GM13976 (cell line): ENCODE measurements around the gene MCM6.

ENCODE experiments used
- DNase-seq: peaks from one replicate; pipeline ENCODE4 v3.0.0; 2012; ENCODE audit warnings: low spot score
- CTCF ChIP-seq: IDR thresholded peaks from 2 replicates; pipeline ENCODE4 v1.5.1; 2012; ENCODE audit warnings: borderline replicate concordance, mild to moderate bottlenecking; ENCODE audit not compliant: insufficient read depth; ENCODE audit errors: extremely low read depth, missing control alignments, control extremely low read depth
- in situ Hi-C: fragments of 300-500 bp; cut with MboI; formaldehyde crosslinking; loops from one replicate; pipeline ENCODE4 v1.12.0; 2022; ENCODE audit warnings: low sequenced_read_pairs, mixed read lengths, inconsistent platforms; ENCODE audit not compliant: unreplicated experiment

MCM6 gene

DNA sequence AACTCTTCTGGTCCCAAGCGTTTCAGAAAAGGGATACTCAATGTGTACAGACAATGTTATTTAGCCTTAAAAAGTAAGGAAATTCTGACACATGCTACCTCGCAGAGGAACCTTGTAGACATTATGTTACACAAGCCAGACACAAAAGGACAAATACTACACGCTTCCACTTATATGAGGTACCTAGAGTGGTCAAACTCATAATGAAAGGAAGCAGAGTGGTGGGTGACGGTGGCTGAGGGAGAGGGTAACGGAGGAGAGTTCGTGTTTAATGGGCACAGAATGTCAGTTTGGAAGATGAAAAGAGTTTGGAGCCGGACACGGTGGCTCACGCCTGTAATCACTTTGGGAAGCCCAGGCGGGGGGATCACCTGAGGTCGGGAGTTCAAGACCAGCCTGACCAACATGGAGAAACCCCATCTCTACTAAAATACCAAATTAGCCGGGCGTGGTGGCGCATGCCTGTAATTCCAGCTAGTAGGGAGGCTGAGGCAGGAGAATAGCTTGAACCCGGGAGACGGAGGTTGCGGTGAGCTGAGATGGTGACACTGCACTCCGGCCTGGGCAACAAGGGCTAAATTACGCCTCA is 1.4 kb downstream of the MCM6 start:
- no peak for TF ChIP-seq CTCF
- no peak for DNase-seq
- in situ Hi-C loops, result no loop called here

DNA sequence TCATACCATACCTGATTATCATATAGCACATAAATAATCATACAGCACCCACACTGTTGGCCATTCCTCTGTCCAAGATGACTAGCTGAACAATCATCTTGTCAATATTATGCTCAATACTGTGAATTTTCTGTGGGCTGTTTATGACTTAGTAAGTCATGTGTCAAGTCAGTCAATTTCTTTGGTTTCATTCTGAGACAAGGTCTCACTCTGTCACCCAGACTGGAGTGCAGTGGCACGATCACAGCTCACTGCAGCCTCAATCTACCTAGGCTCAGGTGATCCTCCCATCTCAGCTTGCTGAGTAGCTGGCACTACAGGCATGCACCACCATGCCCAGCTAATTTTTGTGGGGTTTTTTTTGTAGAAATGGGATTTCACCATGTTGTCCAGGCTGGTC is 5.7 kb downstream of the MCM6 start:
- DNase-seq, result peak; percentile 23
- no peak for TF ChIP-seq CTCF
- in situ Hi-C loops, result no loop called here

- DNase-seq, result no peak
- in situ Hi-C loops, result no loop called here
- TF ChIP-seq CTCF, result no peak
These were observed 13.0 kb downstream of the MCM6 start for GRCh38 chr2:135863233-135863632.

GRCh38 chr2:135862718-135863117 is 13.5 kb downstream of the MCM6 start:
- in situ Hi-C loops, result no loop called here
- DNase-seq, result no peak
- no peak for TF ChIP-seq CTCF

GRCh38 chr2:135853401-135853800 is 22.8 kb downstream of the MCM6 start:
- in situ Hi-C loops, result no loop called here
- TF ChIP-seq CTCF, result no peak
- no peak for DNase-seq

- DNase-seq, result no peak
- no peak for TF ChIP-seq CTCF
- in situ Hi-C loops, result no loop called here
These were observed 24.4 kb downstream of the MCM6 start for GRCh38 chr2:135851858-135852257.

DNA sequence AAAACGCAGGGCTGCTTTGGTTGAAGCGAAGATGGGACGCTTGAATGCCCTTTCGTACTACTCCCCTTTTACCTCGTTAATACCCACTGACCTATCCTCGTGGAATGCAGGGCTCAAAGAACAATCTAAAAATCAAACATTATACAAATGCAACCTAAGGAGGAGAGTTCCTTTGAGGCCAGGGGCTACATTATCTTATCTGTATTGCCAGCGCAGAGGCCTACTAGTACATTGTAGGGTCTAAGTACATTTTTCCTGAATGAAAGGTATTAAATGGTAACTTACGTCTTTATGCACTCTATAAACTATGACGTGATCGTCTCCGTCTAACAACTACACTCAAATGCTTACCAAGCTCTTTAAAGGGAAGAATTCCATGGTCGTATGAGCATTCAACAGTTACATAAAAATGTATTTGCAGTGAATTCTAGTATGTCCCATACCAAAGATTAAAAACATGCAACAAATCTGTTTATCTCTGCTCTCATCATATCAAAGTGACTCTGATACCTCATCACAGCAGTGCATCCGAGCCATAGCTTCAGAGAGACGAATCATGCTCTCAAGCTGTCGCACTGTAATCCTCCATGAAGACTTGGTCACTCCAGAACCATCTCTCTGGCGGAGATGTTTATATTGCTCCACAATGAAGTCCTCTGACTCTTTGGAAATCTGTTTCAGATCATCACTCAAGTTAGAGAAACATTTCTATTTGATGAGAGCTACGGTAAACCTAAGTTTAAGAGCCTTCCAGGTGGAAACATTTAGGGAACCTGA is 25.2 kb downstream of the MCM6 start:
- no peak for DNase-seq
- in situ Hi-C loops, result no loop called here
- TF ChIP-seq CTCF, result no peak
